OCI-LY1 (cell line): ENCODE data around the gene ZDHHC1.

Experiments
- EZH2 ChIP-seq: fragments of 200-600 bp; sonication (generic), shearing (Covaris generic); IDR thresholded peaks from 2 replicates; pipeline ENCODE4 v1.8.0; 2017; ENCODE audit warnings: borderline replicate concordance, mixed run types, mild to moderate bottlenecking, antibody characterized with exemption, low read length, moderate library complexity, mixed read lengths
- TF ChIP-seq, protein P1 (sequence below): fragments of 200-600 bp; sonication (generic), shearing (Covaris generic); IDR thresholded peaks from 2 replicates; pipeline ENCODE4 v1.5.1; 2017; ENCODE audit warnings: mild to moderate bottlenecking, antibody characterized with exemption, low read length, moderate library complexity, mixed read lengths

DNA sequence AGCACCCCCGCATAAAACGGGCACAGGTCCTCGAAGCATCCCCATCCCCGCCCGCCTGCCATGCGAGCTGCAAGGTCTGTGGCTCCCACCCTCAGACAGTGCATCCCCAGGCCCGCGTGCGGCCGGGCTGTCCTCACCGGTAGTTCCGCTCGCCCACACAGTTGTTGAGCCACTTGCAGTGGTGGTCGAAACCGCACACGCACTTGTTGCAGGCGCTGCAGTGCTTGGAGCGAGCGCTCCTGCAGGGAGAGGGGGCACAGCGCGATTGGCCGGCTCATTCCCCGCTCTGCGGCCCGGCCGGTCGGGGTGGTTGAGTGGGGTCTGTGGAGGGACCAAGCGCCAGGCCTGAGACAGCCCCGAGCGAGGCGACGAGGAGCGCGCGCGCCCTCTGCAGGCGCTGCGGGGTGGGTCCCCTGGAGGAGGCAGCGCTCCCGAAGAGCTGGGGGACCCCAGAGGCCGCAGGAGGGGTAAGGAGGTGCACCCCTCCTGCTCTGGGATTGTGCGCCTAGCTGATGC is 17.0 kb downstream of the ZDHHC1 start:
- TF ChIP-seq, protein P1, sequence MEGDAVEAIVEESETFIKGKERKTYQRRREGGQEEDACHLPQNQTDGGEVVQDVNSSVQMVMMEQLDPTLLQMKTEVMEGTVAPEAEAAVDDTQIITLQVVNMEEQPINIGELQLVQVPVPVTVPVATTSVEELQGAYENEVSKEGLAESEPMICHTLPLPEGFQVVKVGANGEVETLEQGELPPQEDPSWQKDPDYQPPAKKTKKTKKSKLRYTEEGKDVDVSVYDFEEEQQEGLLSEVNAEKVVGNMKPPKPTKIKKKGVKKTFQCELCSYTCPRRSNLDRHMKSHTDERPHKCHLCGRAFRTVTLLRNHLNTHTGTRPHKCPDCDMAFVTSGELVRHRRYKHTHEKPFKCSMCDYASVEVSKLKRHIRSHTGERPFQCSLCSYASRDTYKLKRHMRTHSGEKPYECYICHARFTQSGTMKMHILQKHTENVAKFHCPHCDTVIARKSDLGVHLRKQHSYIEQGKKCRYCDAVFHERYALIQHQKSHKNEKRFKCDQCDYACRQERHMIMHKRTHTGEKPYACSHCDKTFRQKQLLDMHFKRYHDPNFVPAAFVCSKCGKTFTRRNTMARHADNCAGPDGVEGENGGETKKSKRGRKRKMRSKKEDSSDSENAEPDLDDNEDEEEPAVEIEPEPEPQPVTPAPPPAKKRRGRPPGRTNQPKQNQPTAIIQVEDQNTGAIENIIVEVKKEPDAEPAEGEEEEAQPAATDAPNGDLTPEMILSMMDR: peak; percentile 82
- TF ChIP-seq EZH2: no peak
